ENCODE measurements around the gene MFSD12.
A peak's percentile ranks its signal among the peaks of the same experiment; 100 is the strongest.

MFSD12 gene

DNA sequence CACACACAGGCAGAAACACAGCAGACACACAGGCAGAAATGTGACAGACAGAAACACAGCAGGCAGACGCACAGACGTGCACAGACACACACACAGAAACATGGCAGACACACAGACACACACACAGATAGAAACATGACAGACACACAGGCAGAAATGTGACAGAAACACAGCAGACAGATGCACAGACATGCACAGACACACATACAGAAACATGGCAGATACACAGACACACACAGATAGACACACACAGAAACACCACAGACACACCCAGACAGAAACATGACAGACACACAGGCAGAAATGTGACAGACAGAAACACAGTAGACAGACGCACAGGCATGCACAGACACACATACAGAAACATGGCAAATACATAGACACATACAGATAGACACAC is 48.0 kb upstream of the MFSD12 start:
- TF ChIP-seq ZNF248 (tag by site-specific recombination; IDR thresholded peaks at IDR 0.05) (0 out of 2 replicates have a peak, but pooled peaks have one; percentile 36), ZNF174 (tag by site-specific recombination; IDR thresholded peaks at IDR 0.05) (no peak), ZNF169 (tag by site-specific recombination; IDR thresholded peaks at IDR 0.05) (no peak), ZNF146 (tag by site-specific recombination; IDR thresholded peaks at IDR 0.05) (no peak), ZNF394 (tag by site-specific recombination; IDR thresholded peaks at IDR 0.05; ENCODE audit: borderline replicate concordance) (no peak), ZNF311 (tag by site-specific recombination; IDR thresholded peaks at IDR 0.05; ENCODE audit: borderline replicate concordance) (0 out of 2 replicates have a peak, but pooled peaks have one; percentile 8), TRIM28 (IDR thresholded peaks at IDR 0.05; ENCODE audit: borderline replicate concordance, low read length) (no peak), ZNF366 (tag by site-specific recombination; conservative IDR thresholded peaks at IDR 0.05) (no peak)
- TF ChIP-seq, protein P1, sequence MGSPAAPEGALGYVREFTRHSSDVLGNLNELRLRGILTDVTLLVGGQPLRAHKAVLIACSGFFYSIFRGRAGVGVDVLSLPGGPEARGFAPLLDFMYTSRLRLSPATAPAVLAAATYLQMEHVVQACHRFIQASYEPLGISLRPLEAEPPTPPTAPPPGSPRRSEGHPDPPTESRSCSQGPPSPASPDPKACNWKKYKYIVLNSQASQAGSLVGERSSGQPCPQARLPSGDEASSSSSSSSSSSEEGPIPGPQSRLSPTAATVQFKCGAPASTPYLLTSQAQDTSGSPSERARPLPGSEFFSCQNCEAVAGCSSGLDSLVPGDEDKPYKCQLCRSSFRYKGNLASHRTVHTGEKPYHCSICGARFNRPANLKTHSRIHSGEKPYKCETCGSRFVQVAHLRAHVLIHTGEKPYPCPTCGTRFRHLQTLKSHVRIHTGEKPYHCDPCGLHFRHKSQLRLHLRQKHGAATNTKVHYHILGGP (tag by site-specific recombination; IDR thresholded peaks at IDR 0.05) = peak; percentile 44; the same call in 1 of the 2 replicates
- TF ChIP-seq, protein P2, sequence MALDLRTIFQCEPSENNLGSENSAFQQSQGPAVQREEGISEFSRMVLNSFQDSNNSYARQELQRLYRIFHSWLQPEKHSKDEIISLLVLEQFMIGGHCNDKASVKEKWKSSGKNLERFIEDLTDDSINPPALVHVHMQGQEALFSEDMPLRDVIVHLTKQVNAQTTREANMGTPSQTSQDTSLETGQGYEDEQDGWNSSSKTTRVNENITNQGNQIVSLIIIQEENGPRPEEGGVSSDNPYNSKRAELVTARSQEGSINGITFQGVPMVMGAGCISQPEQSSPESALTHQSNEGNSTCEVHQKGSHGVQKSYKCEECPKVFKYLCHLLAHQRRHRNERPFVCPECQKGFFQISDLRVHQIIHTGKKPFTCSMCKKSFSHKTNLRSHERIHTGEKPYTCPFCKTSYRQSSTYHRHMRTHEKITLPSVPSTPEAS (tag by site-specific recombination; IDR thresholded peaks at IDR 0.05) = peak; percentile 65
- TF ChIP-seq, protein P3, sequence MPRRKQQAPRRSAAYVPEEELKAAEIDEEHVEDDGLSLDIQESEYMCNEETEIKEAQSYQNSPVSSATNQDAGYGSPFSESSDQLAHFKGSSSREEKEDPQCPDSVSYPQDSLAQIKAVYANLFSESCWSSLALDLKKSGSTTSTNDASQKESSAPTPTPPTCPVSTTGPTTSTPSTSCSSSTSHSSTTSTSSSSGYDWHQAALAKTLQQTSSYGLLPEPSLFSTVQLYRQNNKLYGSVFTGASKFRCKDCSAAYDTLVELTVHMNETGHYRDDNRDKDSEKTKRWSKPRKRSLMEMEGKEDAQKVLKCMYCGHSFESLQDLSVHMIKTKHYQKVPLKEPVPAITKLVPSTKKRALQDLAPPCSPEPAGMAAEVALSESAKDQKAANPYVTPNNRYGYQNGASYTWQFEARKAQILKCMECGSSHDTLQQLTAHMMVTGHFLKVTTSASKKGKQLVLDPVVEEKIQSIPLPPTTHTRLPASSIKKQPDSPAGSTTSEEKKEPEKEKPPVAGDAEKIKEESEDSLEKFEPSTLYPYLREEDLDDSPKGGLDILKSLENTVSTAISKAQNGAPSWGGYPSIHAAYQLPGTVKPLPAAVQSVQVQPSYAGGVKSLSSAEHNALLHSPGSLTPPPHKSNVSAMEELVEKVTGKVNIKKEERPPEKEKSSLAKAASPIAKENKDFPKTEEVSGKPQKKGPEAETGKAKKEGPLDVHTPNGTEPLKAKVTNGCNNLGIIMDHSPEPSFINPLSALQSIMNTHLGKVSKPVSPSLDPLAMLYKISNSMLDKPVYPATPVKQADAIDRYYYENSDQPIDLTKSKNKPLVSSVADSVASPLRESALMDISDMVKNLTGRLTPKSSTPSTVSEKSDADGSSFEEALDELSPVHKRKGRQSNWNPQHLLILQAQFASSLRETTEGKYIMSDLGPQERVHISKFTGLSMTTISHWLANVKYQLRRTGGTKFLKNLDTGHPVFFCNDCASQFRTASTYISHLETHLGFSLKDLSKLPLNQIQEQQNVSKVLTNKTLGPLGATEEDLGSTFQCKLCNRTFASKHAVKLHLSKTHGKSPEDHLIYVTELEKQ (tag by site-specific recombination; IDR thresholded peaks at IDR 0.05; ENCODE audit: borderline replicate concordance) = no peak
- POLR2A ChIA-PET = no interaction called here
- Histone ChIP-seq H3K36me3 (ENCODE audit: control insufficient read depth in 2 of 2, insufficient read depth in 1 of 2, low read length in 2 of 2) (peaks cover 0 to 6% of the 10 kb centered on the region in 2 experiments; a peak in 2 of 3 replicates), H3K9me3 (ENCODE audit: control insufficient read depth, insufficient read depth, low read depth, low read length) (no peaks in the 10 kb centered on the region), H3K27ac (ENCODE audit: extremely low read depth, low read depth, low read length) (no peak overlapping the region), H3K4me3 (ENCODE audit: low read depth, low read length) (no peak overlapping the region), H3K4me1 (ENCODE audit: control insufficient read depth, insufficient read depth, low read length) (peaks cover 3% of the 10 kb centered on the region; the same call in 1 of the 2 replicates)
- CTCF ChIA-PET = no interaction called here

DNA sequence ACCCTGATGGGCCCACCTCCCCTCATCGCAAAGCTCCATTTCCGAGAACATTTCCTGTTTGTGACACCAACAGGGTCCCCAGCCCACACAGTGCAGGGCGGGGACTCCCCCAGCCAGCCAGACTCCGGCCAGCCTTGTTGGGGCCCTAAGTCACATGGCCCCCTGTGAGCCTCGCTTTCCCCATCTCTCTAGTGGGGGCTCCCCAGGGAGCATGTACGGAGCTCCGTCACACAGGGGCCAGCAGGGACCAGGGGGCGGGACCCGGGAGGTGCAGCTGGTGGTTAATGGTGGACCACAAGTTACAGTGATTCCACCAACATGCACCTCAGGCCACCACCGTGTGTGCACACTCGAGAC is 47.6 kb upstream of the MFSD12 start:
- POLR2A ChIA-PET = no interaction called here
- no peak overlapping the region for H3K27ac ChIP-seq (ENCODE audit: extremely low read depth, low read depth, low read length)
- H3K9me3 ChIP-seq (ENCODE audit: control insufficient read depth, insufficient read depth, low read depth, low read length) = no peaks in the 10 kb centered on the region
- CTCF ChIA-PET = no interaction called here
- H3K4me1 ChIP-seq (ENCODE audit: control insufficient read depth, insufficient read depth, low read length) = peaks cover 3% of the 10 kb centered on the region; the same call in 1 of the 2 replicates
- H3K36me3 ChIP-seq (ENCODE audit: control insufficient read depth in 2 of 2, insufficient read depth in 1 of 2, low read length in 2 of 2) = peaks cover 0 to 2% of the 10 kb centered on the region in 2 experiments; a peak in 2 of 3 replicates
- TF ChIP-seq ZNF292 (tag by site-specific recombination; IDR thresholded peaks at IDR 0.05; ENCODE audit: borderline replicate concordance, low read depth) (no peak), GLIS2 (tag by site-specific recombination; IDR thresholded peaks at IDR 0.05) (peak; percentile 50; the same call in 1 of the 2 replicates), SP2 (tag by site-specific recombination; IDR thresholded peaks at IDR 0.05) (peak; percentile 21; the same call in 1 of the 2 replicates)
- H3K4me3 ChIP-seq (ENCODE audit: low read depth, low read length) = no peak overlapping the region

DNA sequence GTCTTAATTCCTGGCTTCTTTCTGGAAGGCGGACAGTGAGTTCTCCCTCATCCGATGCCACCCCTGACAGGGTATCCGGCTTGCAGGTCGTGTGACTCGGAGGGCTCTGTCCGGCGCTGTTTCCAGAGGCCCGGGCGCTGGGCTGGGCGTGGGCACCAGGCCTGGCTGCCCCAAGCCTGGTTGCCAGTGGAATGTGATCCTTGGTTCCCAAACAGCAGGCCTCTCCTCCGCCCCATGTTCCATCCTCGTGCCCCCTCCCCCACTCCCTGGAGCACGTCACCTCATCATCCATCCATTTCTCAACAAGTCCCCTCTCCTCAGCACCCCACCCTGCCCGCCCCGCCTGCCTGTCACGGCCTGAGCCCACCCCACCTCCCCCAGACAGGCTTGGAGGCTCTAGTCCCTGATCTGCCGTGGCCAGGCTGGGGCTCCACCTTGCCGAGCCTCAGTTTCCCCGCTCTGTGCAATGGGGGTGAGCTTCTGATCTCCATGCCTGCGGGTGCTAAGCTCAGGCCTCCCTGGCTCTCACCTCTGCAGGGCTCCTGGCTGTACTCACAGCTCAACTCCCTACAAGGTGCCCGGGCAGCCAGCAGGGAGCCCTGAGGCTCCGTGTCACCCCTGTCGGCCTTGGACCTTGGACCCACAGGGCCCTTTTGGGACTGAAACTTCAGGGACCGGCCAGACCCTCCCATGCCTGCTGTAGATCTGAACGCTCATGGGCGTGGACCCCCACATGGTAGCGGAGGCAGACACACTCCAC is 47.0 kb upstream of the MFSD12 start:
- ChIA-PET CTCF (interaction anchor here (0.6 kb wide), 1 partner anchor 15 kb away, joined by 3 read pairs; no protein-coding TSS in a partner anchor), POLR2A (no interaction called here)
- no peaks in the 10 kb centered on the region for H3K9me3 ChIP-seq (ENCODE audit: control insufficient read depth, insufficient read depth, low read depth, low read length)
- TF ChIP-seq ZNF473 (tag by site-specific recombination; IDR thresholded peaks at IDR 0.05) = no peak
- TF ChIP-seq ZNF791 (tag by site-specific recombination; IDR thresholded peaks at IDR 0.05) = no peak
- no peak for TF ChIP-seq ZNF16 (tag by site-specific recombination; IDR thresholded peaks at IDR 0.05; ENCODE audit: low read depth)
- no peak for TF ChIP-seq ZNF366 (tag by site-specific recombination; conservative IDR thresholded peaks at IDR 0.05)
- TF ChIP-seq ZNF48 (tag by site-specific recombination; IDR thresholded peaks at IDR 0.05) = no peak
- TF ChIP-seq, protein P4, sequence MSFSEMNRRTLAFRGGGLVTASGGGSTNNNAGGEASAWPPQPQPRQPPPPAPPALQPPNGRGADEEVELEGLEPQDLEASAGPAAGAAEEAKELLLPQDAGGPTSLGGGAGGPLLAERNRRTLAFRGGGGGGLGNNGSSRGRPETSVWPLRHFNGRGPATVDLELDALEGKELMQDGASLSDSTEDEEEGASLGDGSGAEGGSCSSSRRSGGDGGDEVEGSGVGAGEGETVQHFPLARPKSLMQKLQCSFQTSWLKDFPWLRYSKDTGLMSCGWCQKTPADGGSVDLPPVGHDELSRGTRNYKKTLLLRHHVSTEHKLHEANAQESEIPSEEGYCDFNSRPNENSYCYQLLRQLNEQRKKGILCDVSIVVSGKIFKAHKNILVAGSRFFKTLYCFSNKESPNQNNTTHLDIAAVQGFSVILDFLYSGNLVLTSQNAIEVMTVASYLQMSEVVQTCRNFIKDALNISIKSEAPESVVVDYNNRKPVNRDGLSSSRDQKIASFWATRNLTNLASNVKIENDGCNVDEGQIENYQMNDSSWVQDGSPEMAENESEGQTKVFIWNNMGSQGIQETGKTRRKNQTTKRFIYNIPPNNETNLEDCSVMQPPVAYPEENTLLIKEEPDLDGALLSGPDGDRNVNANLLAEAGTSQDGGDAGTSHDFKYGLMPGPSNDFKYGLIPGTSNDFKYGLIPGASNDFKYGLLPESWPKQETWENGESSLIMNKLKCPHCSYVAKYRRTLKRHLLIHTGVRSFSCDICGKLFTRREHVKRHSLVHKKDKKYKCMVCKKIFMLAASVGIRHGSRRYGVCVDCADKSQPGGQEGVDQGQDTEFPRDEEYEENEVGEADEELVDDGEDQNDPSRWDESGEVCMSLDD (tag by site-specific recombination; IDR thresholded peaks at IDR 0.05) = no peak
- no peak overlapping the region for H3K27ac ChIP-seq (ENCODE audit: extremely low read depth, low read depth, low read length)
- peaks cover 3% of the 10 kb centered on the region; the same call in 1 of the 2 replicates for H3K4me1 ChIP-seq (ENCODE audit: control insufficient read depth, insufficient read depth, low read length)
- H3K4me3 ChIP-seq (ENCODE audit: low read depth, low read length) = no peak overlapping the region
- no peaks in the 10 kb centered on the region; a peak in 1 of 3 replicates for H3K36me3 ChIP-seq (ENCODE audit: control insufficient read depth in 2 of 2, insufficient read depth in 1 of 2, low read length in 2 of 2)

Measured in HEK293 (cell line).